ENCODE data around the gene CNOT4.
"Not testable (repeated sequence)": the region's sequence is repeated elsewhere in the genome, so short reads cannot be mapped to it uniquely, and the experiment has no call there.

Gene CNOT4

GRCh38 chr7:135361788-135362187 is 148.1 kb downstream of the CNOT4 start:
- DNase-seq (ENCODE audit: low read depth, low spot score), result no peak
- Histone ChIP-seq H3K27ac (no peak overlapping the region), H3K4me3 (no peak overlapping the region), H3K9me3 (ENCODE audit: low read depth, low read length) (no peaks in the 10 kb centered on the region), H3K9ac (ENCODE audit: insufficient read length) (no peak overlapping the region), H3K36me3 (ENCODE audit: insufficient read depth, low read length) (peaks cover 11% of the 10 kb centered on the region; the same call in 1 of the 2 replicates)
- no peak for TF ChIP-seq FOXP2 (optimal IDR thresholded peaks at IDR 0.05; ENCODE audit: control extremely low read depth, extremely low read length, insufficient read depth)

- TF ChIP-seq EZH2 (IDR thresholded peaks at IDR 0.05) (no peak), POLR2AphosphoS5 (IDR thresholded peaks at IDR 0.05; ENCODE audit: borderline replicate concordance, low read depth, low read length) (no peak), FOXP2 (optimal IDR thresholded peaks at IDR 0.05; ENCODE audit: control extremely low read depth, extremely low read length, insufficient read depth) (no peak)
- H3K27ac ChIP-seq, result no peak overlapping the region
- DNase-seq (ENCODE audit: low read depth, low spot score), result no peak
Measured at GRCh38 chr7:135359615-135360014, 150.3 kb downstream of the CNOT4 start.

GRCh38 chr7:135355377-135356048 is 154.4 kb downstream of the CNOT4 start:
- TF ChIP-seq EZH2 (IDR thresholded peaks at IDR 0.05), result no peak
- Histone ChIP-seq H3K9ac (ENCODE audit: insufficient read length) (no peak overlapping the region), H3K27ac (no peak overlapping the region), H3K9me3 (ENCODE audit: low read depth, low read length) (no peaks in the 10 kb centered on the region), H3K36me3 (ENCODE audit: insufficient read depth, low read length) (no peaks in the 10 kb centered on the region), H3K4me3 (no peak overlapping the region)
- no peak for DNase-seq (ENCODE audit: low read depth, low spot score)

More at GRCh38 chr7:135359615-135360014, 150.3 kb downstream of the CNOT4 start:
- Histone ChIP-seq H3K4me3 (no peak overlapping the region), H3K9ac (ENCODE audit: insufficient read length) (no peak overlapping the region), H3K36me3 (ENCODE audit: insufficient read depth, low read length) (peaks cover 11% of the 10 kb centered on the region; the same call in 1 of the 2 replicates), H3K9me3 (ENCODE audit: low read depth, low read length) (no peaks in the 10 kb centered on the region)

- H3K4me3 ChIP-seq, result no peak overlapping the region
- H3K9ac ChIP-seq (ENCODE audit: insufficient read length), result no peak overlapping the region
- no peaks in the 10 kb centered on the region for H3K36me3 ChIP-seq (ENCODE audit: insufficient read depth, low read length)
- no peaks in the 10 kb centered on the region for H3K9me3 ChIP-seq (ENCODE audit: low read depth, low read length)
- TF ChIP-seq FOXP2 (optimal IDR thresholded peaks at IDR 0.05; ENCODE audit: control extremely low read depth, extremely low read length, insufficient read depth), result no peak
- TF ChIP-seq POLR2AphosphoS5 (IDR thresholded peaks at IDR 0.05; ENCODE audit: borderline replicate concordance, low read depth, low read length), result no peak
- TF ChIP-seq EZH2 (IDR thresholded peaks at IDR 0.05), result no peak
- no peak for DNase-seq (ENCODE audit: low read depth, low spot score)
- H3K27ac ChIP-seq, result no peak overlapping the region
Measured at GRCh38 chr7:135353832-135354231, 156.1 kb downstream of the CNOT4 start.

- DNase-seq (ENCODE audit: low read depth, low spot score), result no peak
- H3K9ac ChIP-seq (ENCODE audit: insufficient read length), result no peak overlapping the region
Measured at GRCh38 chr7:135352285-135352684, 157.6 kb downstream of the CNOT4 start.

GRCh38 chr7:135351070-135351469 is 158.8 kb downstream of the CNOT4 start:
- H3K27ac ChIP-seq; H3K36me3 ChIP-seq (ENCODE audit: insufficient read depth, low read length); DNase-seq (ENCODE audit: low read depth, low spot score); H3K9ac ChIP-seq (ENCODE audit: insufficient read length); H3K4me3 ChIP-seq; H3K9me3 ChIP-seq (ENCODE audit: low read depth, low read length): not testable (repeated sequence)

More at GRCh38 chr7:135352285-135352684, 157.6 kb downstream of the CNOT4 start:
- H3K27ac ChIP-seq, result no peak overlapping the region
- H3K36me3 ChIP-seq (ENCODE audit: insufficient read depth, low read length), result no peaks in the 10 kb centered on the region
- H3K9me3 ChIP-seq (ENCODE audit: low read depth, low read length), result no peaks in the 10 kb centered on the region
- H3K4me3 ChIP-seq, result no peak overlapping the region
- TF ChIP-seq EZH2 (IDR thresholded peaks at IDR 0.05) (no peak), FOXP2 (optimal IDR thresholded peaks at IDR 0.05; ENCODE audit: control extremely low read depth, extremely low read length, insufficient read depth) (no peak), POLR2AphosphoS5 (IDR thresholded peaks at IDR 0.05; ENCODE audit: borderline replicate concordance, low read depth, low read length) (no peak)

- no peak overlapping the region for H3K4me3 ChIP-seq
- no peak overlapping the region for H3K27ac ChIP-seq
- H3K9me3 ChIP-seq (ENCODE audit: low read depth, low read length), result no peaks in the 10 kb centered on the region
- DNase-seq (ENCODE audit: low read depth, low spot score), result no peak
- TF ChIP-seq POLR2AphosphoS5 (IDR thresholded peaks at IDR 0.05; ENCODE audit: borderline replicate concordance, low read depth, low read length), result no peak
- no peak for TF ChIP-seq FOXP2 (optimal IDR thresholded peaks at IDR 0.05; ENCODE audit: control extremely low read depth, extremely low read length, insufficient read depth)
- no peaks in the 10 kb centered on the region for H3K36me3 ChIP-seq (ENCODE audit: insufficient read depth, low read length)
- no peak overlapping the region for H3K9ac ChIP-seq (ENCODE audit: insufficient read length)
Measured at GRCh38 chr7:135349746-135350145, 160.2 kb downstream of the CNOT4 start.

GRCh38 chr7:135348493-135348892 is 161.4 kb downstream of the CNOT4 start:
- Histone ChIP-seq H3K36me3 (ENCODE audit: insufficient read depth, low read length) (no peaks in the 10 kb centered on the region), H3K9ac (ENCODE audit: insufficient read length) (no peak overlapping the region), H3K27ac (no peak overlapping the region), H3K9me3 (ENCODE audit: low read depth, low read length) (no peaks in the 10 kb centered on the region), H3K4me3 (no peak overlapping the region)
- TF ChIP-seq EZH2 (IDR thresholded peaks at IDR 0.05), result no peak
- TF ChIP-seq POLR2AphosphoS5 (IDR thresholded peaks at IDR 0.05; ENCODE audit: borderline replicate concordance, low read depth, low read length), result no peak; the same call in 1 of the 2 replicates
- no peak for TF ChIP-seq FOXP2 (optimal IDR thresholded peaks at IDR 0.05; ENCODE audit: control extremely low read depth, extremely low read length, insufficient read depth)
- DNase-seq (ENCODE audit: low read depth, low spot score), result peak; percentile 16

GRCh38 chr7:135343361-135343760 is 166.5 kb downstream of the CNOT4 start:
- DNase-seq (ENCODE audit: low read depth, low spot score), result no peak
- no peak overlapping the region for H3K9ac ChIP-seq (ENCODE audit: insufficient read length)
- H3K36me3 ChIP-seq (ENCODE audit: insufficient read depth, low read length), result no peaks in the 10 kb centered on the region
- H3K27ac ChIP-seq, result no peak overlapping the region
- TF ChIP-seq EZH2 (IDR thresholded peaks at IDR 0.05), result no peak
- TF ChIP-seq FOXP2 (optimal IDR thresholded peaks at IDR 0.05; ENCODE audit: control extremely low read depth, extremely low read length, insufficient read depth), result no peak
- no peak for TF ChIP-seq POLR2AphosphoS5 (IDR thresholded peaks at IDR 0.05; ENCODE audit: borderline replicate concordance, low read depth, low read length)
- no peaks in the 10 kb centered on the region for H3K9me3 ChIP-seq (ENCODE audit: low read depth, low read length)
- H3K4me3 ChIP-seq, result no peak overlapping the region

Data from SK-N-MC (cell line).